Measurements from ENCODE around the gene ABLIM2.

Gene ABLIM2

GRCh38 chr4:8184061-8184460 lies 25.4 kb upstream of the ABLIM2 start:
- DNase-seq (ENCODE audit: insufficient read length, low spot score) (no peak), FAIRE-seq (no peak)
- no peak for TF ChIP-seq CTCF (IDR thresholded peaks at IDR 0.05; ENCODE audit: insufficient read depth, missing control alignments)

GRCh38 chr4:8182858-8183725 lies 24.5 kb upstream of the ABLIM2 start:
- no peak for TF ChIP-seq CTCF (IDR thresholded peaks at IDR 0.05; ENCODE audit: insufficient read depth, missing control alignments)
- FAIRE-seq (no peak), DNase-seq (ENCODE audit: insufficient read length, low spot score) (no peak)

- no peak for DNase-seq (ENCODE audit: insufficient read length, low spot score)
- FAIRE-seq = no peak
- TF ChIP-seq CTCF (IDR thresholded peaks at IDR 0.05; ENCODE audit: insufficient read depth, missing control alignments) = no peak
Measured at GRCh38 chr4:8182294-8182693, 23.7 kb upstream of the ABLIM2 start.

GRCh38 chr4:8181844-8182243 lies 23.2 kb upstream of the ABLIM2 start:
- FAIRE-seq (no peak), DNase-seq (ENCODE audit: insufficient read length, low spot score) (no peak)
- no peak for TF ChIP-seq CTCF (IDR thresholded peaks at IDR 0.05; ENCODE audit: insufficient read depth, missing control alignments)

GRCh38 chr4:8181119-8181518 lies 22.5 kb upstream of the ABLIM2 start:
- DNase-seq (ENCODE audit: insufficient read length, low spot score) (no peak), FAIRE-seq (no peak)
- TF ChIP-seq CTCF (IDR thresholded peaks at IDR 0.05; ENCODE audit: insufficient read depth, missing control alignments) = no peak

- no peak for FAIRE-seq
- DNase-seq (ENCODE audit: insufficient read length, low spot score) = no peak
- no peak for TF ChIP-seq CTCF (IDR thresholded peaks at IDR 0.05; ENCODE audit: insufficient read depth, missing control alignments)
Measured at GRCh38 chr4:8180310-8181093, 21.9 kb upstream of the ABLIM2 start.

- FAIRE-seq (no peak), DNase-seq (ENCODE audit: insufficient read length, low spot score) (no peak)
Measured at GRCh38 chr4:8179771-8180170, 21.2 kb upstream of the ABLIM2 start.

More at GRCh38 chr4:8179771-8180170, 21.2 kb upstream of the ABLIM2 start:
- no peak for TF ChIP-seq CTCF (IDR thresholded peaks at IDR 0.05; ENCODE audit: insufficient read depth, missing control alignments)

Measured in D721Med (cell line).